ENCODE results near the gene OR13F1. TPM values are rescaled to one million over a fixed set of nuclear protein-coding genes. Genes with fewer than 3 reads are reported as not detected.

Gene OR13F1, protein sequence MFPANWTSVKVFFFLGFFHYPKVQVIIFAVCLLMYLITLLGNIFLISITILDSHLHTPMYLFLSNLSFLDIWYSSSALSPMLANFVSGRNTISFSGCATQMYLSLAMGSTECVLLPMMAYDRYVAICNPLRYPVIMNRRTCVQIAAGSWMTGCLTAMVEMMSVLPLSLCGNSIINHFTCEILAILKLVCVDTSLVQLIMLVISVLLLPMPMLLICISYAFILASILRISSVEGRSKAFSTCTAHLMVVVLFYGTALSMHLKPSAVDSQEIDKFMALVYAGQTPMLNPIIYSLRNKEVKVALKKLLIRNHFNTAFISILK
- not detected in 2 replicates for total RNA-seq

DNA sequence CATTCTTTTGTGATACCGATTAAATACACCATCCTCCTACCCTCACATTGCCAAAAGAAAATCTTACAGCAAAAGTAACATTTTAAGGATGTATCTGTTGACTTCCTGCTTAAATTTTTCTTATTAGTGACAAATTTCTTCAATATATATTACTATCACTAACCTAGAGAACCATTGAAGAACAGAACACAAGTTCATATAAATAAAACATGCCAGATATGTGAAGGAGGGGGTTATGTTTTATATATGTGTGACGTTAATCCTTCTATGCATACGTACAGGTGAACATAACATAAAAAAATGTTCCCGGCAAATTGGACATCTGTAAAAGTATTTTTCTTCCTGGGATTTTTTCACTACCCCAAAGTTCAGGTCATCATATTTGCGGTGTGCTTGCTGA lies at the start of gene OR13F1:
Gene OR13F1 (plus strand): TSS at position 301 of the 400 bp plus-strand sequence. CDS start 0 bp downstream, at position 301.

DNA sequence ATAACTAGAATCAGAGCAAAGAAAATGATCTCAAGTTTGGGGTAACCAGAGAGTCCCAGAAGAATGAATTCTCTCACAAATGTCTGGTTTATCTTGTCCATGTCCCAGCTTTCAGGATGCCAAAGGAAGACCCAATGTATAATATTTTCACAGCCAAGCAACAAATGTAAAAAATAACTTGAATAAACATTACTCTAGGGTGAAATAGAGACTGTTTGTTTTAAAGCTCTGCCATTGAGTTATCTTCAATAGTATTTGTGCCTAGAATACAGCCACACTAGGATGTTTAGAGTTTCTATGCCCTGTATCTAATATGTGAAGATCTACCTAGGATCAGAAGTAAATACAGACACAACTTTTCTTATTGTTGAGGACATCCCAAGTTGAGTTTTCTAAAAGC lies 23.0 kb downstream of the OR13F1 start, which contains the start of gene OR13C4:
Gene OR13C4 (minus strand): TSS at position 101 of the 400 bp plus-strand sequence. CDS start 0 bp downstream, at position 101.

DNA sequence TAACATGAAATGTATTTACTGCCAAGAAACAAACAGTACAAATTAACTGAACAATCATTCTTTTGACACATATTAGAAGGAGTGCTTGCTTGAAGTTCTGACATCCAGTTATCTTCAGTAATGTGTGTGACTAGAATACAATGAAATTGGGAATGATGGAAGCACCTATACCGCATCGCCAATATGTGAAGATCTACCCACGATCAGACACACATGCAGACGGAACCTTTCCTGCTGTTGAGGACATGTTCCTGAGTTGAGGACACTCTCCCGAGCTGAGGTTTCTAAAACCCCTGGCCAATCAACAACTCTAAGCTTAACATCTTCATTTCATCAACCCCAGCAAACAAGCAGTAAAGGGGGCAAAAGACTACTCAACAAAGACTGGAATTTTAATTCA lies 32.7 kb downstream of the OR13F1 start, which contains the start of gene OR13C3:
Gene OR13C3 (minus strand): TSS at position 101 of the 400 bp plus-strand sequence. CDS start 133 bp downstream, outside the sequence.

Other genes with a start within 250 kb of the OR13F1 start
- gene OR13C4, start 22.9 kb downstream of the OR13F1 start, total RNA-seq, result not detected in 2 replicates
- gene OR13C3, start 32.6 kb downstream of the OR13F1 start, total RNA-seq, result not detected in 2 replicates
- not detected in 2 replicates for gene OR13C8, start 64.9 kb downstream of the OR13F1 start, total RNA-seq
- gene OR13C5, start 95.2 kb downstream of the OR13F1 start, total RNA-seq, result not detected in 2 replicates
- gene OR13C2, start 101.4 kb downstream of the OR13F1 start, total RNA-seq, result 0.15 TPM in 1 of 2 replicates, not detected in the other
- not detected in 2 replicates for gene OR13C9, start 113.9 kb downstream of the OR13F1 start, total RNA-seq
- gene OR13D1, start 190.3 kb downstream of the OR13F1 start, total RNA-seq, result not detected in 2 replicates
- 25.1 and 37.8 TPM in 2 replicates for gene NIPSNAP3A, start 243.4 kb downstream of the OR13F1 start, total RNA-seq